Stimulated activated naive B cell treated with anti-CD40 and anti-IgM and Interleukin-4, amounts not matched to agents 10 μg/mL and 1 μg/mL and 100 μg/mL, for 72 hours (primary cell): Measurements from ENCODE around the gene GABBR2.

ENCODE experiments used
- ATAC-seq, 2 donors: fragments of 150-1000 bp; cut with Tn5 transposase; replicated peaks; 2 replicates each; pipeline ENCODE4 v1.10.0; 2021; ENCODE audit warnings: moderate library complexity in 1 of 2
- DNase-seq: peaks from one replicate; pipeline ENCODE4 v3.0.0; 2021
- H3K27ac Mint-ChIP-seq: one replicate; pipeline ENCODE4 v1.8.0; 2022; ENCODE audit warnings: mild to moderate bottlenecking, mixed read lengths
- H3K27me3 Mint-ChIP-seq, 2 donors: one replicate each; pipeline ENCODE4 v1.8.0; 2022; ENCODE audit warnings: mixed read lengths in 2 of 2
- H3K36me3 Mint-ChIP-seq, 2 donors: one replicate each; pipeline ENCODE4 v1.8.0; 2022; ENCODE audit warnings: mixed read lengths in 2 of 2, mild to moderate bottlenecking in 1 of 2
- H3K4me1 Mint-ChIP-seq, 2 donors: one replicate each; pipeline ENCODE4 v1.8.0; 2022; ENCODE audit warnings: mixed read lengths in 2 of 2, mild to moderate bottlenecking in 1 of 2
- H3K4me3 Mint-ChIP-seq, 2 donors: one replicate each; pipeline ENCODE4 v1.8.0; 2022; ENCODE audit warnings: mild to moderate bottlenecking in 2 of 2, mixed read lengths in 2 of 2, moderate library complexity in 1 of 2
- H3K9me3 Mint-ChIP-seq, 2 donors: one replicate each; pipeline ENCODE4 v1.8.0; 2022; ENCODE audit warnings: mixed read lengths in 2 of 2, mild to moderate bottlenecking in 1 of 2

GABBR2 gene

DNA sequence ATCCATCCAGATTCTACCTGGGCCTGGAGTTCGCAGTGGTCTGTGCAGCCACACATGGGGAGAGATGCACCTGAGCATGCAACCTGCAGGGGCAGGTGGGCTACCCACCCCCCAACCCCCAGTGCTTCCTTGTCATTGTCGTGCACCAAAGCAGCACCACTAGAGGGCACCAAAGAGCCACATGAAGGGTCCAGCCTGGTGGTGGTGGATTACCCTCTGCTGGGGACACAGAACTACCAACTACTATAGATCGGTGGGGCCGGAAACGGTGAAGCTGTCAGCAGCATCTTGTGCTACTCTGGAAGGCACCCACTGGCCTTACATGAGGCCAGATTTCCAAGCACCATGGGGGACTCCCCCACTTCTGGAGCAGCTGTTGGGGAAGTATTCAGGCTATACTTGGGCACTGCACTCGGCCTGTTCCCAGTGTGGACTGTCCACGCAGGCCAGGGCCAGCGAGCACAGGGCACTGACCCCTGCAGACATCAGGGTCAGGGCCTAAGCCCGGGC lies 393.1 kb downstream of the GABBR2 start:
- Mint-ChIP-seq H3K27ac (no peak overlapping the region), H3K27me3 (peaks cover 7 to 12% of the 10 kb centered on the region in 2 donors), H3K36me3 (no peaks in the 10 kb centered on the region), H3K4me3 (no peak overlapping the region), H3K9me3 (no peaks in the 10 kb centered on the region), H3K4me1 (peaks cover 4 to 6% of the 10 kb centered on the region in 2 donors)
- DNase-seq, result peak; percentile 67
- ATAC-seq, result peak; percentile 96 to 98

- peaks cover 7 to 13% of the 10 kb centered on the region in 2 donors for H3K27me3 Mint-ChIP-seq
- H3K27ac Mint-ChIP-seq, result no peak overlapping the region
- H3K4me3 Mint-ChIP-seq, result no peak overlapping the region
- no peaks in the 10 kb centered on the region for H3K9me3 Mint-ChIP-seq
- peaks cover 4 to 6% of the 10 kb centered on the region in 2 donors for H3K4me1 Mint-ChIP-seq
- DNase-seq (no peak), ATAC-seq (no peak)
- no peaks in the 10 kb centered on the region for H3K36me3 Mint-ChIP-seq
Measured at GRCh38 chr9:98315067-98315453, 393.7 kb downstream of the GABBR2 start.

DNA sequence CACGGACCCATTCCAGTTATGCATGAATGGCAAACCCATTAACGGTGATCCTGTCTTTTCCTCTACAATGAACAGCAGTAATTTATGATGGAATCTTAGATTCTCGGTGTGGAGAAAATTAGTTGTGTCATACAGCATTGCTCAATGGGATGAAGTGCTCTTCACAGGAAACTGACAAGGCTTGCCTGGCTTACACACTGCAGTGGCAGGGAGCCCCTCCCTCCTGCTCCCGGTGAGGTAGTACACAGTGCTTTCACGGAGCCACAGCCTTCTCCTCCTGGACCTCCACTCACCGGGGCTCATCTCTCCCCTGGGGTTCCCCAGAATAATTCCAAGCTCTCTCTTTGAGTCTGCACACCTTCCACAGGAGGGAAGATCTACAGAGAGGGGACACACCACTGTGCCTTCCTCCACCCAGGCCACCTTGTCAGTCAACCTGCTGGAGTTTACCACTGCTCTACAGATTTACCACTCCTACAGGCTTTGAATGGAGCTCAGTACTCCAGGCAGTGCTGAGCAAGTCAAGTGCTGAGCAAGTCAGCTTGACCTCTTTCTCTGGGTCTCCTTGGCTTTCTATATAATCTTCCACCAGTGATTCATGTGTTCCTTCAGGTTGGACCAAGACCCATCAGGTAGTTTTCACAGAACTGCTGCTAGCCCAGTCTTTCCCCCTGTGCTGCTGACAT lies 394.2 kb downstream of the GABBR2 start:
- no peak for DNase-seq
- no peaks in the 10 kb centered on the region for H3K36me3 Mint-ChIP-seq

DNA sequence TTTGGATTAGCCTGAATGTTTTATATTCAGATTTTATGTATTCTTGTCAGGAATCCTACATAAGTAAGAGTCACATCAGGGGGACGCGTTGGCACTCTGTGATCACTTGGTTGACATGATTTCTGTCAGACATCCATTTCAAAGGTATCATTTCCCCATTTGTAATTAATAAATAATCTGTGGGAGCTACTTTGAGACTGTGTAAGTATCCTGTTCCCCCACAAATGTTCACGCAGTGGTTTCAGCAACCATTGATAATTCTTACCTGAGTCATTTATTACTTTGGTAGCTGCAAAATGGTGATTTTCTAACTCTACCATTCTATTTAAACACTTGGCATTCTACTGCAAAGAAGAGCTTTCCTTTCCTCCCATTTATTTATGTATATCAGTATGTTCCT lies 396.4 kb downstream of the GABBR2 start:
- H3K27me3 Mint-ChIP-seq, result peaks cover 11 to 19% of the 10 kb centered on the region in 2 donors

More for the DNA sequence above, 394.2 kb downstream of the GABBR2 start:
- no peak overlapping the region for H3K4me3 Mint-ChIP-seq
- peaks cover 4 to 6% of the 10 kb centered on the region in 2 donors for H3K4me1 Mint-ChIP-seq
- peaks cover 11 to 19% of the 10 kb centered on the region in 2 donors for H3K27me3 Mint-ChIP-seq
- H3K27ac Mint-ChIP-seq, result no peak overlapping the region
- H3K9me3 Mint-ChIP-seq, result no peaks in the 10 kb centered on the region
- no peak for ATAC-seq

GRCh38 chr9:98311541-98311940 lies 397.2 kb downstream of the GABBR2 start:
- Mint-ChIP-seq H3K36me3 (no peaks in the 10 kb centered on the region), H3K4me3 (no peak overlapping the region), H3K27me3 (peaks cover 15 to 19% of the 10 kb centered on the region in 2 donors), H3K27ac (no peak overlapping the region), H3K4me1 (peaks cover 4 to 6% of the 10 kb centered on the region in 2 donors), H3K9me3 (no peaks in the 10 kb centered on the region)
- no peak for DNase-seq
- no peak for ATAC-seq

More for the DNA sequence above, 396.4 kb downstream of the GABBR2 start:
- no peak overlapping the region for H3K27ac Mint-ChIP-seq
- no peak overlapping the region for H3K4me3 Mint-ChIP-seq
- DNase-seq (no peak), ATAC-seq (no peak)
- no peaks in the 10 kb centered on the region for H3K36me3 Mint-ChIP-seq
- H3K9me3 Mint-ChIP-seq, result no peaks in the 10 kb centered on the region
- H3K4me1 Mint-ChIP-seq, result peaks cover 4 to 6% of the 10 kb centered on the region in 2 donors

GRCh38 chr9:98310752-98311392 lies 397.9 kb downstream of the GABBR2 start:
- no peak for ATAC-seq
- Mint-ChIP-seq H3K4me1 (peaks cover 4 to 6% of the 10 kb centered on the region in 2 donors), H3K4me3 (no peak overlapping the region), H3K36me3 (no peaks in the 10 kb centered on the region), H3K9me3 (no peaks in the 10 kb centered on the region), H3K27ac (no peak overlapping the region), H3K27me3 (peaks cover 18 to 22% of the 10 kb centered on the region in 2 donors)
- DNase-seq, result no peak

DNA sequence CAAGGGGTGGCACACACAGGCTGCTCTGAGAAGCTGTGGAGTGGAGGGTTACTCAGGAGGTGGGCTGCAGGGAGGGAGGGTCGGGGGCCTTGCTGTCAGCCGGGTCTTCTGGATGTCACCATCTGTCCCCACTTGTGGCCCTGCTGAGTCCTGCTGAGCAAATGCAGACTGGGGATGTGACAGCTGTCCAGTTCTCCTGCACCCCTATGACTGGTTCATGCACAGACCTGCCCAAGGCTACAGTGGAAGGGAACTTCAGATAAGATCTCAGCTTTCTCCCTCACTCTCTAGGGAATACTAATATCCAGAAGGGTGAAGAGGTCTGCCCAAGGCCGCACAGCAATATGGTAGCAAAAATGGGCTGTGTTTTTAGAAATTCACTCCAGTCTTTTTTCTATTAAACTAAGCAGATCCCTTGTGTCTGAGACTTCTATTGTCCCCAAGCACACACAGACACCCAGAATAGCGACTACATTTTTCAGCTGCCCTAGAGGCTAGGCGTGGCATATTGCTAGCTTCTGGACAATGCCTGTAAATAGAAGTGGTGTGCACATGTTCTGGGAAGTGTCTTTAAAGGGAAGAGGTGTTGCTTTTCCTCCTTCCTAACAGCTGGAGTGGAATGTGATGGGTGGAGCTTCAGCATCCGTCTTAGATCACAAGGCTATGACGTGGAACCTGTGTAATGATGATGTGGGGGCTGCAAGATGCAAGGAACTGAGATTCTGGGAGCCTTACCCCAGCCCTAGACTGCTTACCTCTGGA lies 402.2 kb downstream of the GABBR2 start:
- no peaks in the 10 kb centered on the region for H3K9me3 Mint-ChIP-seq
- H3K4me1 Mint-ChIP-seq, result no peaks in the 10 kb centered on the region
- peak in 1 of 2 donors; percentile 27 for ATAC-seq
- H3K27me3 Mint-ChIP-seq, result peaks cover 13 to 16% of the 10 kb centered on the region in 2 donors
- no peak overlapping the region for H3K27ac Mint-ChIP-seq
- H3K36me3 Mint-ChIP-seq, result no peaks in the 10 kb centered on the region
- no peak overlapping the region for H3K4me3 Mint-ChIP-seq
- DNase-seq, result no peak

DNA sequence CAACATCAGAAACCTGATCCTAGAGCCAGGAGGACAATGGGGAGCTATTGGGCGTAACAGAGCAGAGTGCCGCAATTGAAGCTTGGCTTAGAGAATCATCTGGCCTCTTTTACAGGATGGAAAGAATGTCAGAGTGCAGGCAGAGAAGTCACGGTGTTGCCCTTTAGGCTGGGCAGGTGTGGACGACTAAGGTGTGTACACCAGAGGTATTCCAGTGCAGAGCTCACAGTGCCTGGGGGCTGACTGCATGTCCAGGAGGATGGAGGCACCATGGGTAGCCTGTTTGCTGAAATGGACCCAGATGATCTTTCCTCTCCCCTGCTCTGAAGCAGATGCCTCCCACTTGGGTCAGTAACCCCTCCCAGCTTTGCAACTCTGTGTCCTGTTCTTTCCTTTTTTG lies 404.4 kb downstream of the GABBR2 start:
- Mint-ChIP-seq H3K27ac (no peak overlapping the region), H3K36me3 (no peaks in the 10 kb centered on the region), H3K4me1 (no peaks in the 10 kb centered on the region), H3K9me3 (no peaks in the 10 kb centered on the region), H3K4me3 (no peak overlapping the region), H3K27me3 (peaks cover 7 to 11% of the 10 kb centered on the region in 2 donors)
- no peak for ATAC-seq
- no peak for DNase-seq

DNA sequence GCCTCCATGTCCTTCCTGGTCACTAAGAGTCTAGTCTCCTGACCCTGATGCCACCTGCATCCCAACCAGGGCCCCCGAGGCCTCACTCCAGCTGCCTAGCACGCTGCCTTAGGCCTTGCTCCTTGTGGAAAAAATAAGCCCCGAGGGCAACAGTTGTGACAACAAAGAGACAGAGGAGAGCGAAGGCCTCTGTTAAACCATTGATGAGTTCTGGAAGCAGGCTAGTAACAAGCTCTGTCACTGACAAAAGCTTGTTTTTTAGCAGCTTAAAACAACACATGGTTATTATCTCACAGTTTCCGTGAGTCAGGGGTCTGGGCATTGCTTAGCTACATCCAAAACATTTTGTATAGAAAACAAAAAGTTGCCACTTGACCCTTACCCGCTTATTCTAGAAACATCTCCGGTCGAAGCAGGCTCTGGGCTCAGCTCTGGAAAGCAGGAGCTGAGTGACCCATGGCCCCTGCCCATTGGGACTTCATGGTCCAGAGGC lies 405.1 kb downstream of the GABBR2 start:
- DNase-seq (no peak), ATAC-seq (no peak)
- H3K4me1 Mint-ChIP-seq, result no peaks in the 10 kb centered on the region
- no peaks in the 10 kb centered on the region for H3K36me3 Mint-ChIP-seq
- H3K9me3 Mint-ChIP-seq, result no peaks in the 10 kb centered on the region
- no peak overlapping the region for H3K27ac Mint-ChIP-seq
- peaks cover 7 to 11% of the 10 kb centered on the region in 2 donors for H3K27me3 Mint-ChIP-seq
- no peak overlapping the region for H3K4me3 Mint-ChIP-seq

- no peaks in the 10 kb centered on the region for H3K9me3 Mint-ChIP-seq
- ATAC-seq (no peak), DNase-seq (no peak)
- H3K4me3 Mint-ChIP-seq, result no peak overlapping the region
- H3K4me1 Mint-ChIP-seq, result no peaks in the 10 kb centered on the region
- no peak overlapping the region for H3K27ac Mint-ChIP-seq
- H3K27me3 Mint-ChIP-seq, result peaks cover 10 to 11% of the 10 kb centered on the region in 2 donors
- no peaks in the 10 kb centered on the region for H3K36me3 Mint-ChIP-seq
Measured at GRCh38 chr9:98302938-98303632, 405.6 kb downstream of the GABBR2 start.

DNA sequence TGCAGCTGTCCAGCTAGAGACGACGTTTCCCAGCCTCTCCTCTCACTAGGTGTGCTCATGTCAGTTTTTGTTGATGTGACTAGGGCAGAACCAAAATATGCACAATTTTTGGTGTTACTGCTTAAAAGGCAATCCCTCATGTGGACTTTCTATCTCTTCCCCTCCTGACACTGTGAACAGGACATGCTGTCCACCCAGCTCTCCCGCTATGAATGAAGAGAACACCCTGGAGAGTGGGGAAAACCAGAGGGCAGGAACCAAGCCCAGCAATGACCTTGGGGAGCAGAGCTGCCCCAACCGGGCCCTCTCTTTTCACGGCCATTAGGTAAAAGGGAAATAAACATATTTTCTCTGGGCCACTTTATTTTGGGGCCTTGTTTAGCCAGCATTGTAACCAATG lies 406.6 kb downstream of the GABBR2 start:
- H3K4me1 Mint-ChIP-seq, result no peaks in the 10 kb centered on the region
- no peaks in the 10 kb centered on the region for H3K9me3 Mint-ChIP-seq
- DNase-seq, result no peak
- no peak for ATAC-seq
- H3K4me3 Mint-ChIP-seq, result no peak overlapping the region
- H3K27ac Mint-ChIP-seq, result no peak overlapping the region
- peaks cover 10 to 12% of the 10 kb centered on the region in 2 donors for H3K27me3 Mint-ChIP-seq
- no peaks in the 10 kb centered on the region for H3K36me3 Mint-ChIP-seq

GRCh38 chr9:98300611-98301010 lies 408.1 kb downstream of the GABBR2 start:
- H3K4me3 Mint-ChIP-seq, result no peak overlapping the region
- no peaks in the 10 kb centered on the region for H3K36me3 Mint-ChIP-seq
- H3K9me3 Mint-ChIP-seq, result no peaks in the 10 kb centered on the region
- H3K27ac Mint-ChIP-seq, result no peak overlapping the region
- peaks cover 6% of the 10 kb centered on the region in 2 donors for H3K27me3 Mint-ChIP-seq
- no peaks in the 10 kb centered on the region for H3K4me1 Mint-ChIP-seq
- ATAC-seq, result no peak
- no peak for DNase-seq

DNA sequence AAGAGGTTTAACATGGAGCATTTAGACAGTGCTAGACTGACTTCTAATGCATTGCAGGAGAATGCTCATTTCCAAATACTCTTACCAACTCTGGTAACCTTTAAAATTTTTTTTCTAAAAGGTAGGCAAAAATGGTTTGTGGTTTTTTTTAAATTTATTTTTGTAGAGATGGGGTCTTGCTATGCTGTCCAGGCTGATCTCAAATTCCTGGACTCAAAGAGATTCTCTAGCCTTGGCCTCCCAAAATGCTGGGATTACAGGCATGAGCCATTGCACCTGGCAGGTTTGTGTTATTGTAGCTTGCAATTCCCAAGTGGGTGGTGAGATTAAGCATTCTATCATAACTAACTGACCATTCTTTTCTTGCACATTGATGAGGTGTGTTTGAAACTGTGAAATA lies 410.3 kb downstream of the GABBR2 start:
- H3K36me3 Mint-ChIP-seq, result no peaks in the 10 kb centered on the region
- no peak for ATAC-seq

DNA sequence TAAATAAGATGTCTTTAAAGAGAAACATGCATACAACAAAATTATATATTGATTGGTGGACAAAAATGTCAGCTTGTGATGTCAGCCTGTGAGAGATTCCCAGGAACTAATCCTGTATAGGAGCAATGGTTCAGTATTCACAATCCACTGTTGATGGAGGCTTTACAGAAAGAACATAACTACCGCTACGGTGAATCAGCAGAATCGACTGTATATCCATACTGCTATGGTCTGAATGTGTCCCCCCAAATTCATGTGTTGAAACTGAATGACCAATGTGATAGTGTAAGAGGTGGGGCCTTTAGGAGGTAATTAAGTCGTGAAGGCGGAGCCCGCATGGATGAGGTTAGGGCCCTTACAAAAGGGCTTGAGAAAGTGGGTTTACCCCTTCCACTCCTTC lies 412.9 kb downstream of the GABBR2 start:
- H3K4me3 Mint-ChIP-seq, result no peak overlapping the region
- no peaks in the 10 kb centered on the region for H3K9me3 Mint-ChIP-seq
- no peaks in the 10 kb centered on the region for H3K36me3 Mint-ChIP-seq
- no peak for ATAC-seq
- peaks cover 7 to 12% of the 10 kb centered on the region in 2 donors for H3K27me3 Mint-ChIP-seq
- no peak for DNase-seq
- no peak overlapping the region for H3K27ac Mint-ChIP-seq
- H3K4me1 Mint-ChIP-seq, result no peaks in the 10 kb centered on the region

More for the DNA sequence above, 410.3 kb downstream of the GABBR2 start:
- H3K27ac Mint-ChIP-seq, result no peak overlapping the region
- H3K4me3 Mint-ChIP-seq, result no peak overlapping the region
- H3K4me1 Mint-ChIP-seq, result no peaks in the 10 kb centered on the region
- H3K9me3 Mint-ChIP-seq, result no peaks in the 10 kb centered on the region
- no peak for DNase-seq
- peaks cover 5 to 7% of the 10 kb centered on the region in 2 donors for H3K27me3 Mint-ChIP-seq
